HL-60 (cell line): ENCODE measurements around the gene ZNF800.

Experiments
- DNase-seq, 2 experiments: peaks; one replicate each; pipeline ENCODE4 v3.0.0-alpha.2; 2010 to 2020; ENCODE audit warnings: low read depth in 1 of 2, low spot score in 1 of 2
- H3K27ac ChIP-seq: fragments of 250-450 bp; sonication (Bioruptor Pico); replicated peaks from 2 replicates; pipeline ENCODE4 v1.5.1; 2020; ENCODE audit warnings: mild to moderate bottlenecking, moderate library complexity
- H3K27me3 ChIP-seq: fragments of 250-450 bp; sonication (Bioruptor Pico); 2 replicates; pipeline ENCODE4 v1.5.1; 2021; ENCODE audit warnings: mild to moderate bottlenecking, moderate library complexity; ENCODE audit not compliant: insufficient read depth, poor library complexity, severe bottlenecking
- H3K4me3 ChIP-seq: replicated peaks from 2 replicates; pipeline ENCODE4 v1.5.1; 2011; ENCODE audit warnings: mild to moderate bottlenecking, control low read depth, low read length; ENCODE audit not compliant: insufficient read depth
- CTCF ChIP-seq: IDR thresholded peaks from one replicate; pipeline ENCODE4 v1.5.1; 2011; ENCODE audit warnings: low read length, control low read depth, inconsistent platforms; ENCODE audit not compliant: insufficient read depth
- GABPA ChIP-seq: IDR thresholded peaks from 2 replicates; pipeline ENCODE4 v1.6.1; 2012; ENCODE audit warnings: low read depth
- POLR2AphosphoS5 ChIP-seq: IDR thresholded peaks from 2 replicates; pipeline ENCODE4 v1.6.1; 2012; ENCODE audit warnings: low read depth
- REST ChIP-seq: IDR thresholded peaks from 2 replicates; pipeline ENCODE4 v1.6.1; 2012; ENCODE audit warnings: low read depth; ENCODE audit not compliant: insufficient replicate concordance
- SPI1 ChIP-seq: IDR thresholded peaks from 2 replicates; pipeline ENCODE4 v1.6.1; 2012; ENCODE audit warnings: low read depth, mild to moderate bottlenecking, borderline replicate concordance
- long read RNA-seq: library from polyadenylated mRNA; unstranded; transcript quantifications from one replicate; pipeline ENCODE4 v2.0.0, GENCODE V29; 2020

The ZNF800 gene
- long read RNA-seq, full-length matches to known transcripts = 17 of 132 reads
- long read RNA-seq, partial matches to known transcripts = 72 of 132 reads
- long read RNA-seq, other reads (novel, unspliced or antisense) = 43 of 132 reads

GRCh38 chr7:127392566-127393367, at the start of gene ZNF800:
ZNF800 (minus strand) TSS chr7:127392708; CDS start chr7:127391557, 1,151 bp downstream.
- peak; percentile 70 to 93 for DNase-seq
- Histone ChIP-seq H3K27me3 (no peaks in the 10 kb centered on the region), H3K4me3 (peak within 1 kb of the TSS; percentile 76), H3K27ac (peak within 1 kb of the TSS; percentile 98)
- TF ChIP-seq CTCF = no peak
- peak; percentile 78 for TF ChIP-seq GABPA
- no peak for TF ChIP-seq REST
- peak; percentile 89 for TF ChIP-seq POLR2AphosphoS5
- TF ChIP-seq SPI1 = 0 out of 2 replicates have a peak, but pooled peaks have one; percentile 11

- TF ChIP-seq SPI1 = no peak
- no peak for TF ChIP-seq GABPA
- TF ChIP-seq POLR2AphosphoS5 = no peak
- no peak for TF ChIP-seq REST
- no peak for TF ChIP-seq CTCF
- H3K27me3 ChIP-seq = no peaks in the 10 kb centered on the region
- no peak for DNase-seq
- no peak overlapping the region for H3K4me3 ChIP-seq
- no peak overlapping the region for H3K27ac ChIP-seq
These were observed 47.7 kb upstream of the ZNF800 start for GRCh38 chr7:127440206-127440605.

- TF ChIP-seq SPI1 (no peak), CTCF (no peak), GABPA (no peak), POLR2AphosphoS5 (no peak), REST (no peak)
- DNase-seq = no peak
- Histone ChIP-seq H3K4me3 (no peak overlapping the region), H3K27ac (no peak overlapping the region), H3K27me3 (no peaks in the 10 kb centered on the region)
These were observed 46.3 kb upstream of the ZNF800 start for GRCh38 chr7:127438836-127439235.
